ENCODE results near the gene BNC2.

The BNC2 gene

GRCh38 chr9:16387382-16387781 lies 483.1 kb downstream of the BNC2 start:
- no peaks in the 10 kb centered on the region for H3K9me2 ChIP-seq (replicated peaks; ENCODE audit: low read depth, low read length)
- H2AFZ ChIP-seq (ENCODE audit: low read length): no peak overlapping the region
- no peak overlapping the region for H3K4me3 ChIP-seq (ENCODE audit: low read length, poor library complexity, severe bottlenecking)
- no peak overlapping the region for H3K9ac ChIP-seq (ENCODE audit: low read depth, low read length, poor library complexity, severe bottlenecking)
- H3F3A ChIP-seq (ENCODE audit: low read depth): no peaks in the 10 kb centered on the region
- no peaks in the 10 kb centered on the region for H3K4me1 ChIP-seq (ENCODE audit: insufficient read depth, low read length, poor library complexity, severe bottlenecking)
- no peaks in the 10 kb centered on the region for H3K36me3 ChIP-seq (ENCODE audit: insufficient read depth, low read length)
- H4K20me1 ChIP-seq (ENCODE audit: insufficient read depth, low read length, poor library complexity, severe bottlenecking): no peaks in the 10 kb centered on the region
- H3K9me3 ChIP-seq (ENCODE audit: insufficient read depth, low read depth, low read length): no peaks in the 10 kb centered on the region
- H3K79me2 ChIP-seq (ENCODE audit: insufficient read depth, low read length): no peaks in the 10 kb centered on the region
- no peaks in the 10 kb centered on the region for H3K27me3 ChIP-seq (ENCODE audit: insufficient read depth, low read length, poor library complexity, severe bottlenecking)
- H3K4me2 ChIP-seq (ENCODE audit: low read depth, low read length, poor library complexity, severe bottlenecking): no peak overlapping the region
- TF ChIP-seq EZH2phosphoT487 (IDR thresholded peaks at IDR 0.05; ENCODE audit: borderline replicate concordance): no peak
- no peak for TF ChIP-seq CTCF (conservative IDR thresholded peaks at IDR 0.05; ENCODE audit: low read length)

GRCh38 chr9:16386827-16387077 lies 483.7 kb downstream of the BNC2 start:
- no peaks in the 10 kb centered on the region for H3K36me3 ChIP-seq (ENCODE audit: insufficient read depth, low read length)
- no peaks in the 10 kb centered on the region for H3K27me3 ChIP-seq (ENCODE audit: insufficient read depth, low read length, poor library complexity, severe bottlenecking)
- H3K4me3 ChIP-seq (ENCODE audit: low read length, poor library complexity, severe bottlenecking): no peak overlapping the region
- H2AFZ ChIP-seq (ENCODE audit: low read length): no peak overlapping the region
- H4K20me1 ChIP-seq (ENCODE audit: insufficient read depth, low read length, poor library complexity, severe bottlenecking): no peaks in the 10 kb centered on the region
- H3K4me2 ChIP-seq (ENCODE audit: low read depth, low read length, poor library complexity, severe bottlenecking): no peak overlapping the region
- H3K79me2 ChIP-seq (ENCODE audit: insufficient read depth, low read length): no peaks in the 10 kb centered on the region
- no peaks in the 10 kb centered on the region for H3K4me1 ChIP-seq (ENCODE audit: insufficient read depth, low read length, poor library complexity, severe bottlenecking)
- H3K9me3 ChIP-seq (ENCODE audit: insufficient read depth, low read depth, low read length): no peaks in the 10 kb centered on the region
- TF ChIP-seq EZH2phosphoT487 (IDR thresholded peaks at IDR 0.05; ENCODE audit: borderline replicate concordance) (no peak), CTCF (conservative IDR thresholded peaks at IDR 0.05; ENCODE audit: low read length) (no peak)
- H3K9me2 ChIP-seq (replicated peaks; ENCODE audit: low read depth, low read length): no peaks in the 10 kb centered on the region
- H3K9ac ChIP-seq (ENCODE audit: low read depth, low read length, poor library complexity, severe bottlenecking): no peak overlapping the region
- H3F3A ChIP-seq (ENCODE audit: low read depth): no peaks in the 10 kb centered on the region

- no peaks in the 10 kb centered on the region for H3K4me1 ChIP-seq (ENCODE audit: insufficient read depth, low read length, poor library complexity, severe bottlenecking)
- no peak overlapping the region for H2AFZ ChIP-seq (ENCODE audit: low read length)
- no peaks in the 10 kb centered on the region for H3F3A ChIP-seq (ENCODE audit: low read depth)
- no peaks in the 10 kb centered on the region for H4K20me1 ChIP-seq (ENCODE audit: insufficient read depth, low read length, poor library complexity, severe bottlenecking)
- H3K9me2 ChIP-seq (replicated peaks; ENCODE audit: low read depth, low read length): no peaks in the 10 kb centered on the region
- H3K36me3 ChIP-seq (ENCODE audit: insufficient read depth, low read length): no peaks in the 10 kb centered on the region
- H3K79me2 ChIP-seq (ENCODE audit: insufficient read depth, low read length): no peaks in the 10 kb centered on the region
- no peak for TF ChIP-seq EZH2phosphoT487 (IDR thresholded peaks at IDR 0.05; ENCODE audit: borderline replicate concordance)
- TF ChIP-seq CTCF (conservative IDR thresholded peaks at IDR 0.05; ENCODE audit: low read length): no peak
- H3K9ac ChIP-seq (ENCODE audit: low read depth, low read length, poor library complexity, severe bottlenecking): no peak overlapping the region
- H3K4me3 ChIP-seq (ENCODE audit: low read length, poor library complexity, severe bottlenecking): no peak overlapping the region
- no peaks in the 10 kb centered on the region for H3K9me3 ChIP-seq (ENCODE audit: insufficient read depth, low read depth, low read length)
- no peaks in the 10 kb centered on the region for H3K27me3 ChIP-seq (ENCODE audit: insufficient read depth, low read length, poor library complexity, severe bottlenecking)
- no peak overlapping the region for H3K4me2 ChIP-seq (ENCODE audit: low read depth, low read length, poor library complexity, severe bottlenecking)
Observed at GRCh38 chr9:16386007-16386826, 484.3 kb downstream of the BNC2 start.

All from Loucy (cell line).